ENCODE measurements around the gene RMRP.
A peak's percentile ranks its signal among the peaks of the same experiment; 100 is the strongest.
"Not testable (repeated sequence)": the region's sequence is repeated elsewhere in the genome, so short reads cannot be mapped to it uniquely, and the experiment has no call there.

Gene RMRP

GRCh38 chr9:35612843-35613242, 45.0 kb downstream of the RMRP start:
- Histone ChIP-seq H3K4me3 (replicated peaks; ENCODE audit: low read depth, low read length) (no peak overlapping the region), H3K36me3 (ENCODE audit: control insufficient read depth, insufficient read depth, low read length) (peaks cover 6% of the 10 kb centered on the region), H3K27me3 (replicated peaks; ENCODE audit: control insufficient read depth, insufficient read depth, low read length) (no peaks in the 10 kb centered on the region)
- no peak for TF ChIP-seq CTCF (IDR thresholded peaks at IDR 0.05; ENCODE audit: insufficient read depth, low read length, poor library complexity, severe bottlenecking)
- DNase-seq (ENCODE audit: extremely low read depth, insufficient read length): no peak

GRCh38 chr9:35612066-35612465, 45.8 kb downstream of the RMRP start:
- DNase-seq (ENCODE audit: extremely low read depth, insufficient read length); H3K27me3 ChIP-seq (replicated peaks; ENCODE audit: control insufficient read depth, insufficient read depth, low read length); H3K36me3 ChIP-seq (ENCODE audit: control insufficient read depth, insufficient read depth, low read length); H3K4me3 ChIP-seq (replicated peaks; ENCODE audit: low read depth, low read length): not testable (repeated sequence)

GRCh38 chr9:35611230-35611797, 46.5 kb downstream of the RMRP start:
- peak; percentile 79 for TF ChIP-seq CTCF (IDR thresholded peaks at IDR 0.05; ENCODE audit: insufficient read depth, low read length, poor library complexity, severe bottlenecking)
- no peak for DNase-seq (ENCODE audit: extremely low read depth, insufficient read length)

GRCh38 chr9:35609820-35610163, 48.0 kb downstream of the RMRP start:
- Histone ChIP-seq H3K36me3 (ENCODE audit: control insufficient read depth, insufficient read depth, low read length) (peaks cover 7% of the 10 kb centered on the region), H3K4me3 (replicated peaks; ENCODE audit: low read depth, low read length) (no peak overlapping the region), H3K27me3 (replicated peaks; ENCODE audit: control insufficient read depth, insufficient read depth, low read length) (no peaks in the 10 kb centered on the region)
- DNase-seq (ENCODE audit: extremely low read depth, insufficient read length): no peak
- TF ChIP-seq CTCF (IDR thresholded peaks at IDR 0.05; ENCODE audit: insufficient read depth, low read length, poor library complexity, severe bottlenecking): no peak

More at GRCh38 chr9:35611230-35611797, 46.5 kb downstream of the RMRP start:
- H3K4me3 ChIP-seq (replicated peaks; ENCODE audit: low read depth, low read length): no peak overlapping the region
- no peaks in the 10 kb centered on the region for H3K27me3 ChIP-seq (replicated peaks; ENCODE audit: control insufficient read depth, insufficient read depth, low read length)
- H3K36me3 ChIP-seq (ENCODE audit: control insufficient read depth, insufficient read depth, low read length): peaks cover 7% of the 10 kb centered on the region

GRCh38 chr9:35609001-35609819, 48.6 kb downstream of the RMRP start:
- H3K27me3 ChIP-seq (replicated peaks; ENCODE audit: control insufficient read depth, insufficient read depth, low read length): no peaks in the 10 kb centered on the region
- H3K4me3 ChIP-seq (replicated peaks; ENCODE audit: low read depth, low read length): no peak overlapping the region
- DNase-seq (ENCODE audit: extremely low read depth, insufficient read length): no peak
- H3K36me3 ChIP-seq (ENCODE audit: control insufficient read depth, insufficient read depth, low read length): peaks cover 7% of the 10 kb centered on the region
- no peak for TF ChIP-seq CTCF (IDR thresholded peaks at IDR 0.05; ENCODE audit: insufficient read depth, low read length, poor library complexity, severe bottlenecking)

GRCh38 chr9:35608221-35608620, 49.6 kb downstream of the RMRP start:
- no peaks in the 10 kb centered on the region for H3K27me3 ChIP-seq (replicated peaks; ENCODE audit: control insufficient read depth, insufficient read depth, low read length)
- no peak for TF ChIP-seq CTCF (IDR thresholded peaks at IDR 0.05; ENCODE audit: insufficient read depth, low read length, poor library complexity, severe bottlenecking)
- peaks cover 7% of the 10 kb centered on the region for H3K36me3 ChIP-seq (ENCODE audit: control insufficient read depth, insufficient read depth, low read length)
- no peak for DNase-seq (ENCODE audit: extremely low read depth, insufficient read length)
- no peak overlapping the region for H3K4me3 ChIP-seq (replicated peaks; ENCODE audit: low read depth, low read length)
